Spleen (tissue), 7 donors: ENCODE measurements around the gene MAP2K3.
"Not testable (repeated sequence)": the region's sequence is repeated elsewhere in the genome, so short reads cannot be mapped to it uniquely, and the experiment has no call there.

Experiments used
- CTCF ChIP-seq, 11 experiments: fragments of 200-600 bp in 7 of 11; fragments of 450-650 bp in 4 of 11; sonication (generic) in 4 of 11; IDR thresholded peaks in 8 of 11; conservative IDR thresholded peaks in 3 of 11; 1 replicate in 7 of 11; 2 replicates in 4 of 11; pipeline versions ENCODE4 v1.4.0 to v1.8.0; 2016 to 2021; ENCODE audit warnings: antibody characterized with exemption in 11 of 11, inconsistent platforms in 4 of 11, mild to moderate bottlenecking in 1 of 11
- POLR2A ChIP-seq, 3 donors: fragments of 450-650 bp; IDR thresholded peaks; one replicate each; pipeline ENCODE4 v1.5.1; 2017; ENCODE audit warnings: antibody characterized with exemption in 3 of 3, mild to moderate bottlenecking in 1 of 3
- POLR2AphosphoS5 ChIP-seq, 3 donors: sonication (generic); formaldehyde crosslinking; IDR thresholded peaks; one replicate each; pipeline ENCODE4 v1.5.1; 2017; ENCODE audit warnings: antibody characterized with exemption in 3 of 3
- donor health status: DM: no; HTN: no; CAD: no; lungs with moderate emphysema.
- donor health status: DM: no; HTN: no; CAD: no.
- donor health status: DM: no; HTN: no; CAD: no.

- TF ChIP-seq CTCF (IDR thresholded peaks at IDR 0.05 in 8 of 11, conservative IDR thresholded peaks at IDR 0.05 in 3 of 11); POLR2A (IDR thresholded peaks at IDR 0.05): not testable (repeated sequence)
- peak in 1 of 3 donors; percentile 62 for TF ChIP-seq POLR2AphosphoS5 (IDR thresholded peaks at IDR 0.05)
Measured at GRCh38 chr17:21314261-21314664, 29.8 kb downstream of the MAP2K3 start.
